ACHN (cell line): ENCODE results near the gene FAAH2.
"Not testable (repeated sequence)": the region's sequence is repeated elsewhere in the genome, so short reads cannot be mapped to it uniquely, and the experiment has no call there.

Experiments
- DNase-seq: peaks from one replicate; pipeline ENCODE4 v3.0.0-alpha.2; 2015
- in situ Hi-C: cut with HindIII; loops from 2 replicates; pipeline ENCODE4 v1.10.0; 2017; ENCODE audit warnings: low sequenced_read_pairs, low pct_ligation_motif_present, low pct_unique_long_range_greater_than_20kb

Gene FAAH2

GRCh38 chrX:57286507-57287251 lies at the start of gene FAAH2:
Gene FAAH2, plus strand, starts transcription at chrX:57286706. Its CDS starts 120 bp downstream, at chrX:57286826.
- in situ Hi-C loops = no loop called here
- DNase-seq = peak; percentile 43

GRCh38 chrX:57241967-57242366 lies 44.5 kb upstream of the FAAH2 start:
- DNase-seq = no peak
- in situ Hi-C loops = no loop called here

- in situ Hi-C loops = no loop called here
- no peak for DNase-seq
Observed at GRCh38 chrX:57251965-57252364, 34.5 kb upstream of the FAAH2 start.

GRCh38 chrX:57265126-57265525 lies 21.4 kb upstream of the FAAH2 start:
- DNase-seq = no peak
- in situ Hi-C loops = no loop called here

- DNase-seq = no peak
- in situ Hi-C loops = no loop called here
Observed at GRCh38 chrX:57266275-57266674, 20.2 kb upstream of the FAAH2 start.

GRCh38 chrX:57266871-57267270 lies 19.6 kb upstream of the FAAH2 start:
- in situ Hi-C loops = no loop called here
- no peak for DNase-seq

GRCh38 chrX:57267308-57267707 lies 19.2 kb upstream of the FAAH2 start:
- in situ Hi-C loops = no loop called here

GRCh38 chrX:57270980-57271379 lies 15.5 kb upstream of the FAAH2 start:
- in situ Hi-C loops = no loop called here
- DNase-seq = no peak

More at GRCh38 chrX:57267308-57267707, 19.2 kb upstream of the FAAH2 start:
- DNase-seq = no peak

GRCh38 chrX:57282568-57282967 lies 3.9 kb upstream of the FAAH2 start:
- in situ Hi-C loops = no loop called here
- no peak for DNase-seq

GRCh38 chrX:57285001-57285400 lies 1.5 kb upstream of the FAAH2 start:
- DNase-seq = no peak
- in situ Hi-C loops = no loop called here

GRCh38 chrX:57289089-57289488 lies 2.6 kb downstream of the FAAH2 start:
- in situ Hi-C loops = no loop called here
- no peak for DNase-seq

GRCh38 chrX:57294961-57295360 lies 8.5 kb downstream of the FAAH2 start:
- in situ Hi-C loops = no loop called here
- no peak for DNase-seq

- in situ Hi-C loops, DNase-seq: not testable (repeated sequence)
Observed at GRCh38 chrX:57295679-57296078, 9.2 kb downstream of the FAAH2 start.

GRCh38 chrX:57313583-57314215 lies 27.2 kb downstream of the FAAH2 start:
- in situ Hi-C loops = no loop called here
- no peak for DNase-seq

- in situ Hi-C loops = no loop called here
- DNase-seq = no peak
Observed at GRCh38 chrX:57329008-57329407, 42.5 kb downstream of the FAAH2 start.

- DNase-seq, in situ Hi-C loops: not testable (repeated sequence)
Observed at GRCh38 chrX:57335790-57336189, 49.3 kb downstream of the FAAH2 start.

- DNase-seq = no peak
- in situ Hi-C loops = no loop called here
Observed at GRCh38 chrX:57353472-57354132, 67.1 kb downstream of the FAAH2 start.

- no peak for DNase-seq
- in situ Hi-C loops = no loop called here
Observed at GRCh38 chrX:57364145-57364544, 77.6 kb downstream of the FAAH2 start.

GRCh38 chrX:57366430-57366829 lies 79.9 kb downstream of the FAAH2 start:
- in situ Hi-C loops = no loop called here

GRCh38 chrX:57367649-57368048 lies 81.1 kb downstream of the FAAH2 start:
- in situ Hi-C loops = no loop called here
- DNase-seq = no peak

More at GRCh38 chrX:57366430-57366829, 79.9 kb downstream of the FAAH2 start:
- DNase-seq = no peak
